Amygdala (tissue), 56 donors: ENCODE measurements around the gene MMP24.

Experiments
- DNase-seq, 56 donors: peaks; one replicate each; lab custom pipeline; 2025; lab: John Stamatoyannopoulos, UW

The MMP24 gene

DNA sequence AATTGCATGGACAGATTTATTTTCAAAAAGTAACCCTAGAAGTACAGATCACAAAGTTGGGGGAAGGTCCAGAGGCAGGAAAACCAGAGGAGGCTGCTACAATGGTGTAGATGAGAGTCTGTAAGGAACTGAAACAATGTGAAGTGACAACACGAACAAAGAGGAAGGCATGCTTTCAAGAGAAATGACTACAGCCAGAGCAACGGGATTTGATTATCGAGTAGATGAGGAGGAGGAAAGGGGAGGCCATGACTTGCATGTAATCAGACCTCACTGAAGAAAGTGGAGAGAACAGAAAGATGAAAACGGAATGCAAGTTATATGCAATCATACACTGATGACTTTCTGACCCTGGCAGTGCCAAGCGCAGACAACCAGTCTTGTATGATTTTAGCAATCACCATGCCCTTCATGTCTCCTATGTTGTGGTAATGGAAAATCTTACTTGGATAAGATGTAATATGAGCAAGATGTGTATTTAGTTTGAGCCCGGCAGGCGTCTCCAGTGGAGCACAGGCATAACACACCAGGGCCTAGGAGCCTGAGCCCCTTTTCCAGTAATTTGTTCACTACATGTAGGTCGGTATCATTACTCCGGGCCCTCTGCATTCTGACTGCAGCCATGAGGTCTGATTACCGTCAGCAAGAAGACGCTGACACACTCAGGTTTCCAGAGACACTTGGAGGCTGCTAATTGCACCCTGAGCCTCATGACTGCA is 99.7 kb downstream of the MMP24 start:
- DNase-seq: no peak
